HL-60 (cell line): Measurements from ENCODE around the gene USP44.

Experiments used
- GABPA ChIP-seq: IDR thresholded peaks from 2 replicates; pipeline ENCODE4 v1.6.1; 2012; ENCODE audit warnings: low read depth
- POLR2AphosphoS5 ChIP-seq: IDR thresholded peaks from 2 replicates; pipeline ENCODE4 v1.6.1; 2012; ENCODE audit warnings: low read depth
- TF ChIP-seq, protein P1 (sequence below): IDR thresholded peaks from one replicate; pipeline ENCODE4 v1.5.1; 2011; ENCODE audit warnings: low read length, control low read depth, inconsistent platforms; ENCODE audit not compliant: insufficient read depth

DNA sequence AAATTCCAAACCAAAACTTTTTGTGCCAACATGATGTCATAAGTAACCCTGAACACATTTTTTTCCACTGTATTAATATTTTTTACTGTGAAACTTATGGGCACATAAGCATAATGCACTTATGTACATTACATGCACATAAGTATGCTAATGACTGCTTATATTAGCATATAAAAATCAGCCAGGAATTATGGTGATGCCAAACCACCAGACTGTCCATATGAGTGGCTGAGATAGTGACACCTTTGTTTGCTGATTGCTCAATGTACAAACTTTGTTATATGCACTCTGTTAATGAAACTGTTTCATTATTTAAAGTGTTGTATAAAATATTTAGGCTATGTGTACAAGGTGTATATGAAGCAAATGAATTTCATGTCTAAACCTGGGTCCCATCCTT, 32.3 kb downstream of the USP44 start:
- TF ChIP-seq, protein P1, sequence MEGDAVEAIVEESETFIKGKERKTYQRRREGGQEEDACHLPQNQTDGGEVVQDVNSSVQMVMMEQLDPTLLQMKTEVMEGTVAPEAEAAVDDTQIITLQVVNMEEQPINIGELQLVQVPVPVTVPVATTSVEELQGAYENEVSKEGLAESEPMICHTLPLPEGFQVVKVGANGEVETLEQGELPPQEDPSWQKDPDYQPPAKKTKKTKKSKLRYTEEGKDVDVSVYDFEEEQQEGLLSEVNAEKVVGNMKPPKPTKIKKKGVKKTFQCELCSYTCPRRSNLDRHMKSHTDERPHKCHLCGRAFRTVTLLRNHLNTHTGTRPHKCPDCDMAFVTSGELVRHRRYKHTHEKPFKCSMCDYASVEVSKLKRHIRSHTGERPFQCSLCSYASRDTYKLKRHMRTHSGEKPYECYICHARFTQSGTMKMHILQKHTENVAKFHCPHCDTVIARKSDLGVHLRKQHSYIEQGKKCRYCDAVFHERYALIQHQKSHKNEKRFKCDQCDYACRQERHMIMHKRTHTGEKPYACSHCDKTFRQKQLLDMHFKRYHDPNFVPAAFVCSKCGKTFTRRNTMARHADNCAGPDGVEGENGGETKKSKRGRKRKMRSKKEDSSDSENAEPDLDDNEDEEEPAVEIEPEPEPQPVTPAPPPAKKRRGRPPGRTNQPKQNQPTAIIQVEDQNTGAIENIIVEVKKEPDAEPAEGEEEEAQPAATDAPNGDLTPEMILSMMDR: no peak
- no peak for TF ChIP-seq GABPA
- TF ChIP-seq POLR2AphosphoS5: no peak
